Measurements from ENCODE around the gene SCYL1.
A peak's percentile ranks its signal among the peaks of the same experiment; 100 is the strongest.

- TF ChIP-seq CTCF (IDR thresholded peaks at IDR 0.05) (peak in 1 of 6 experiments; percentile 12), POLR2A (IDR thresholded peaks at IDR 0.05) (peak in 3 of 4 donors; percentile 8 to 47 (median 15))
Observed at GRCh38 chr11:65501472-65502273, 23.2 kb upstream of the SCYL1 start.
